HepG2 (cell line): ENCODE data around the gene SOAT1. TPM values are rescaled to one million over a fixed set of nuclear protein-coding genes. Genes with fewer than 3 reads are reported as not detected.
"Not testable (repeated sequence)": the region's sequence is repeated elsewhere in the genome, so short reads cannot be mapped to it uniquely, and the experiment has no call there.

Source experiments
- ATAC-seq: fragments of 200-7000 bp; cut with Tn5 transposase; 3 replicates; pipeline ENCODE4 v1.9.1; 2020; ENCODE audit warnings: mild to moderate bottlenecking, moderate library complexity
- BruUV-seq: library from RNA; stranded (reverse); fragments of 400-500 nt; replicated peaks from 2 replicates; lab custom pipeline; 2021; lab: Mats Ljungman, UMichigan
- CTCF ChIA-PET: fragments of 300-600 bp; formaldehyde crosslinking; extraction: SDS; loops from one replicate; lab custom pipeline; 2021; ENCODE audit warnings: low total read pairs, inconsistent platforms, low intra/inter-chr PET ratio; lab: Yijun Ruan, JAX
- POLR2A ChIA-PET: fragments of 350-600 bp; sonication (Branson Sonifier 250); formaldehyde crosslinking; loops from one replicate; lab custom pipeline; 2020; ENCODE audit warnings: antibody characterized with exemption, inconsistent platforms; lab: Yijun Ruan, JAX
- DNase-seq: peaks from one replicate; pipeline ENCODE4 v3.0.0-alpha.2; 2015; ENCODE audit warnings: low spot score
- FAIRE-seq: peaks from 3 replicates; lab custom pipeline; 2011; peaks lifted over from hg19 to GRCh38; lab: Jason Lieb, UNC
- H2AFZ ChIP-seq: one replicate; pipeline ENCODE4 v1.6.1; 2011; ENCODE audit warnings: low read length, inconsistent platforms
- H3K27ac ChIP-seq: fragments of 300-600 bp; 3 replicates; pipeline ENCODE4 v1.8.0; 2011; ENCODE audit warnings: mixed run types, mild to moderate bottlenecking, mixed read lengths, low read length, inconsistent platforms; ENCODE audit not compliant: insufficient read depth; ENCODE audit errors: extremely low read length
- H3K27me3 ChIP-seq, 2 experiments: fragments of 200-600 bp in 1 of 2; 2 replicates in 1 of 2; 3 replicates in 1 of 2; pipeline versions ENCODE4 v1.6.0 to v1.8.0; 2011; ENCODE audit warnings: low read length in 2 of 2, mild to moderate bottlenecking in 2 of 2, moderate library complexity in 2 of 2, inconsistent platforms in 1 of 2; ENCODE audit not compliant: insufficient read depth in 2 of 2, control insufficient read depth in 1 of 2
- H3K36me3 ChIP-seq, 2 experiments: fragments of 200-600 bp in 1 of 2; replicated peaks in 1 of 2; 2 replicates in 1 of 2; 3 replicates in 1 of 2; pipeline versions ENCODE4 v1.5.1 to v1.8.0; 2011; ENCODE audit warnings: low read length in 2 of 2, inconsistent platforms in 1 of 2; ENCODE audit not compliant: insufficient read depth in 2 of 2, control insufficient read depth in 1 of 2
- H3K4me1 ChIP-seq: 2 replicates; pipeline ENCODE4 v1.5.1; 2012; ENCODE audit warnings: low read length, inconsistent platforms; ENCODE audit not compliant: insufficient read depth
- H3K4me2 ChIP-seq: 2 replicates; pipeline ENCODE4 v1.6.0; 2011; ENCODE audit warnings: low read depth, low read length, inconsistent platforms
- H3K4me3 ChIP-seq, 3 experiments: fragments of 200-600 bp in 1 of 3; sonication (generic), shearing (Covaris generic) in 1 of 3; replicated peaks in 1 of 3; 2 replicates each; pipeline ENCODE4 v1.5.1; 2011 to 2016; ENCODE audit warnings: low read length in 3 of 3, inconsistent platforms in 2 of 3, low read depth in 2 of 3, mild to moderate bottlenecking in 2 of 3, control low read depth in 1 of 3, mixed read lengths in 1 of 3; ENCODE audit not compliant: insufficient read depth in 1 of 3
- H3K79me2 ChIP-seq: one replicate; pipeline ENCODE4 v1.6.1; 2011; ENCODE audit warnings: low read length, inconsistent platforms; ENCODE audit not compliant: insufficient read depth
- H3K9ac ChIP-seq: 2 replicates; pipeline ENCODE4 v1.6.0; 2011; ENCODE audit warnings: mild to moderate bottlenecking, low read depth, low read length, inconsistent platforms; ENCODE audit not compliant: insufficient read depth
- H3K9me3 ChIP-seq: 2 replicates; pipeline ENCODE4 v1.5.1; 2012; ENCODE audit warnings: mild to moderate bottlenecking, low read length
- H4K20me1 ChIP-seq: 2 replicates; pipeline ENCODE4 v1.6.0; 2011; ENCODE audit warnings: inconsistent platforms, mild to moderate bottlenecking, low read length, moderate library complexity; ENCODE audit not compliant: insufficient read depth
- MIER2 ChIP-seq: IDR thresholded peaks from 2 replicates; pipeline ENCODE4 v1.6.1; 2016; ENCODE audit warnings: missing biosample characterization, missing genetic modification reagents
- TRAFD1 ChIP-seq: sonication (generic); formaldehyde crosslinking; IDR thresholded peaks from 2 replicates; pipeline ENCODE4 v1.5.1; 2020; ENCODE audit warnings: missing genetic modification reagents, mild to moderate bottlenecking, borderline replicate concordance
- ZNF224 ChIP-seq: sonication (generic); formaldehyde crosslinking; IDR thresholded peaks from 2 replicates; pipeline ENCODE4 v1.5.0; 2020; ENCODE audit warnings: mild to moderate bottlenecking, missing genetic modification reagents
- WGBS: methylation state at CpG from one replicate; pipeline ENCODE4 v1.1.6; 2017; ENCODE audit warnings: low lambda C conversion rate; 5-methylcytosine and 5-hydroxymethylcytosine counted together
- in situ Hi-C: cut with HindIII; loops from 2 replicates; pipeline ENCODE4 v1.10.0; 2017; ENCODE audit warnings: low pct_unique_long_range_greater_than_20kb; ENCODE audit not compliant: extremely low pct_ligation_motif_present
- intact Hi-C: fragments of 100-400 bp; cut with micrococcal nuclease; formaldehyde crosslinking; loops from one replicate; pipeline ENCODE4 v1.10.0; 2022; ENCODE audit not compliant: unreplicated experiment
- polyA plus RNA-seq, 8 experiments: library from polyadenylated mRNA; depleted of rRNA in 3 of 8; stranded (reverse) in 7 of 8; unstranded in 1 of 8; fragments of >200 nt; fragmentation: Illumina TruSeq in 4 of 8; extraction: Trizol in 4 of 8; gene quantifications; 2 replicates each; pipeline versions ENCODE4 v1.2.1 to v1.2.3, GENCODE V29; 2011 to 2016; ENCODE audit warnings: low read depth in 4 of 8, missing spikeins in 1 of 8, mixed read lengths in 1 of 8; ENCODE audit not compliant: insufficient read depth in 1 of 8
- total RNA-seq, 5 experiments: library from RNA; depleted of rRNA; stranded (reverse); fragments of >200 nt; fragmentation: Illumina TruSeq; extraction: Trizol; gene quantifications; 2 replicates each; pipeline ENCODE4 v1.2.3, GENCODE V29; 2016; ENCODE audit warnings: low read depth in 1 of 5

The SOAT1 gene
- total and polyA plus RNA-seq, 2 of the 13 experiments (the other 11 are each of a cell fraction or from before 2014, with no cell fraction given): 22.3 to 52.0 TPM

GRCh38 chr1:179293340-179294327 lies at the start of gene SOAT1 (continued):
- TF ChIP-seq TRAFD1 (no peak), MIER2 (CRISPR knock-in tag) (no peak), ZNF224 (CRISPR knock-in tag) (no peak)

- H3K4me2 ChIP-seq, H3K9ac ChIP-seq, FAIRE-seq, in situ Hi-C loops, H3K79me2 ChIP-seq, DNase-seq, H3K27ac ChIP-seq, intact Hi-C loops, POLR2A ChIA-PET, ATAC-seq, H2AFZ ChIP-seq, H3K4me1 ChIP-seq, H3K36me3 ChIP-seq, H4K20me1 ChIP-seq, H3K27me3 ChIP-seq, H3K9me3 ChIP-seq, BruUV-seq, H3K4me3 ChIP-seq, CTCF ChIA-PET: not testable (repeated sequence)
- 9% methylated on average over 2 of the region's 2 CpGs for WGBS
Measured at GRCh38 chr1:179245426-179245825, 48.2 kb upstream of the SOAT1 start.
